AG09319 (cell line): ENCODE results near the gene SYS1.

Source experiments
- DNase-seq: peaks from one replicate; pipeline ENCODE4 v3.0.0-alpha.2; 2010; ENCODE audit warnings: low read depth; ENCODE audit errors: extremely low read depth
- TF ChIP-seq, protein P1 (sequence below): IDR thresholded peaks from 2 replicates; pipeline ENCODE4 v1.5.1; 2011; ENCODE audit warnings: low read depth, mild to moderate bottlenecking, inconsistent platforms, low read length, moderate library complexity

Gene SYS1

DNA sequence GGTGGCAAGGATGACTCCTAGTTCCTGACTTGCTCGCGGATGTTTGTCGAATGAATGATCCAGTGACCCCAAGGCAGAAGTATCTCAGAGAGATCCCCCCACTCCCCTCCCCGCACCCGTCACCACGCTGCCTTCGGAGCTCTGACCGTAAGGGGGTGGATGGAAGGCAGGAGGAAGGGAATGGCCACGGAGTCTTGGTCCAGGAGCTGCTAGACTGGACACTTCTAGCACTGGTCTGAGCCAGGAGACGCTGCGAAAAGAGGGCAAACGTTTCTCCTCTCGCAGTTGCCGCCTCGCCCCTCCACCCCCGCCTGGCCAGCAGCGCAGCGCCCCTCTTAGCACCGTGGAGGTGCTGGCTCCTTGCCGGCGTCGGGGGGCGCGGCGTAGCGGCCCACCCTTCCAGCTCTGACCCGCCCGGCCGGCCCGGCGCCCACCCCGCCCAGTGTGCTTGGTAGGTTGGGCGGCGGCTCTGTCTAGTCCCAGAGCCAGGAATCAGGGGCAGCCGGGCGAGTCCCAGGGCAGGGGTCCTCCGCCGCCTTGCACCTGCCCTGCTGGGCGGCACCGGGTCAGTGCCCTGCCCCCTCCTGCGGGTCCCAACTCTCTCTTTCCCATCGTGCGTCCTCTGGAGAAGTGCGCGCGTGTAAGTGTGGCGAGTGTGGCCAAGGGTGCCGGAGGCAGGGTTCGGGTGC lies 42.8 kb downstream of the SYS1 start:
- TF ChIP-seq, protein P1, sequence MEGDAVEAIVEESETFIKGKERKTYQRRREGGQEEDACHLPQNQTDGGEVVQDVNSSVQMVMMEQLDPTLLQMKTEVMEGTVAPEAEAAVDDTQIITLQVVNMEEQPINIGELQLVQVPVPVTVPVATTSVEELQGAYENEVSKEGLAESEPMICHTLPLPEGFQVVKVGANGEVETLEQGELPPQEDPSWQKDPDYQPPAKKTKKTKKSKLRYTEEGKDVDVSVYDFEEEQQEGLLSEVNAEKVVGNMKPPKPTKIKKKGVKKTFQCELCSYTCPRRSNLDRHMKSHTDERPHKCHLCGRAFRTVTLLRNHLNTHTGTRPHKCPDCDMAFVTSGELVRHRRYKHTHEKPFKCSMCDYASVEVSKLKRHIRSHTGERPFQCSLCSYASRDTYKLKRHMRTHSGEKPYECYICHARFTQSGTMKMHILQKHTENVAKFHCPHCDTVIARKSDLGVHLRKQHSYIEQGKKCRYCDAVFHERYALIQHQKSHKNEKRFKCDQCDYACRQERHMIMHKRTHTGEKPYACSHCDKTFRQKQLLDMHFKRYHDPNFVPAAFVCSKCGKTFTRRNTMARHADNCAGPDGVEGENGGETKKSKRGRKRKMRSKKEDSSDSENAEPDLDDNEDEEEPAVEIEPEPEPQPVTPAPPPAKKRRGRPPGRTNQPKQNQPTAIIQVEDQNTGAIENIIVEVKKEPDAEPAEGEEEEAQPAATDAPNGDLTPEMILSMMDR: no peak
- DNase-seq: no peak

DNA sequence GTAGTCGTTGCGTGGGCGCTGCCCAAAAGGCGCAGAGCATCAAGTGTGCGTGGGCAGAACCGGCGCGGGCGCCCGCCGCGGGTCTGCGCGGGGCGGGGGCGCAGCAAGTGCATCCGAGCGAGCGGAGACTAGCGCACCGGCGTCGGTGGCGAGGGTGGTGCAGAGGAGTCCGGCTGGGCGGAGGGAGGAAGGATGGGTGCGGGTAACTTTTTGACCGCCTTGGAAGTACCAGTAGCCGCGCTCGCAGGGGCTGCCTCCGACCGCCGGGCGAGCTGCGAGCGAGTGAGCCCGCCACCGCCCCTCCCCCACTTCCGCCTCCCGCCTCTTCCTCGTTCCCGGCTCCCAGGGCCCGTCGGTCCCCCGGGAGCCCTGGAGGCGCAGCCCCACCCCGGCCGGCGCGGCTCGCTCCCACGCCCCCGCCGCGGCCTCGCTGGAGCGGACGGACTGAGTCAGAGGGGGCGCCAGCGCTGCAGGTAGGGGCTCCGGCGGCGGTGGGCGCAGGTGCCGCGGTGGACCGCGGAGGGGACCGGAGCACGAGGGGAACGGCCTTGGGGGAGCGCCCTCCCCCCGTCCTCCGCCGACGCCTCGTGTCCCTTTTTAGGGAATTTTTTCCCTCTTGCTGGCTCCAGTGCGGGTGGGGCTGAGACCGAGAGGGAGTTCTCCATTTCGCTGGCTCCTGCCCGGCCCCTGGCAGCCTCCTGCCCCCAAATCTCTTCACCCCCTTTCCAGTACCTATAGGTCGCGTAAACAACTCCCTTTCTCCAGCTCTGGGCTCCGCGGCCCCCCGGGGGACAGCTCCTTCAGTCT lies 43.5 kb downstream of the SYS1 start:
- no peak for DNase-seq
- TF ChIP-seq, protein P1: no peak

DNA sequence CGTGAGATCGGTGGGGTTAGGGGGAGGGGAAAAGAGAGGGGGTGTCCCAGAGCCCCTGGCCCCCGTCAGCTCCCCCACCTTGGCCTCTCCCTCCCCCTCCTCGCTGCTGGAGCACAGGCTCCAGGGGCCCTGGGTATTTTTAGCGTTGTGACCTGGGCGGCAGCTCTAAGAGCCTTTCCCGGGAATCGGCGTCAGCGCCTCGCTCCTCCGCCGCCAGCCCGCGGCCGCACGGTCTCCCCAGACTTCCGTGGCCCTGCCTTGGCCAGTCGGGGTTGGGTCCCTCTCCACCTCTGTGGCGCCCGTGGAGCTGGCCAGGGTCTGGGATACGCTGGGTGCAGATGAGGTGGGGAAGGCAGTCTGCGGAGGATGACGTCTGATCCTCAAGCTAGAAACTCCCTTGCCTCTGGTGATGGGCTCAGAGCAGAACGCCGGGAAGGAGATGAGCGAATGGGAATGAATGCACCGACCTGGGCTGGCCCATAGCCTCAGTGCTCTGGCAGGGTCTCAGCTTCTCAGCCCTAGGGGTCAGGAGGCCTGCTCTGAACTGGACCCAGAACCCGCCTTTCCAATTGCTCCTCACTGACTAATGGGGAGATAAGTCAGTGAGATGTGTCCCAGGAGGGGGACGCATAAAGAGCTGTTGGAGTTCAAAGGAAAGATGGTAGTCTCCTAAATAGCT lies 44.2 kb downstream of the SYS1 start:
- DNase-seq: no peak
- TF ChIP-seq, protein P1: no peak

DNA sequence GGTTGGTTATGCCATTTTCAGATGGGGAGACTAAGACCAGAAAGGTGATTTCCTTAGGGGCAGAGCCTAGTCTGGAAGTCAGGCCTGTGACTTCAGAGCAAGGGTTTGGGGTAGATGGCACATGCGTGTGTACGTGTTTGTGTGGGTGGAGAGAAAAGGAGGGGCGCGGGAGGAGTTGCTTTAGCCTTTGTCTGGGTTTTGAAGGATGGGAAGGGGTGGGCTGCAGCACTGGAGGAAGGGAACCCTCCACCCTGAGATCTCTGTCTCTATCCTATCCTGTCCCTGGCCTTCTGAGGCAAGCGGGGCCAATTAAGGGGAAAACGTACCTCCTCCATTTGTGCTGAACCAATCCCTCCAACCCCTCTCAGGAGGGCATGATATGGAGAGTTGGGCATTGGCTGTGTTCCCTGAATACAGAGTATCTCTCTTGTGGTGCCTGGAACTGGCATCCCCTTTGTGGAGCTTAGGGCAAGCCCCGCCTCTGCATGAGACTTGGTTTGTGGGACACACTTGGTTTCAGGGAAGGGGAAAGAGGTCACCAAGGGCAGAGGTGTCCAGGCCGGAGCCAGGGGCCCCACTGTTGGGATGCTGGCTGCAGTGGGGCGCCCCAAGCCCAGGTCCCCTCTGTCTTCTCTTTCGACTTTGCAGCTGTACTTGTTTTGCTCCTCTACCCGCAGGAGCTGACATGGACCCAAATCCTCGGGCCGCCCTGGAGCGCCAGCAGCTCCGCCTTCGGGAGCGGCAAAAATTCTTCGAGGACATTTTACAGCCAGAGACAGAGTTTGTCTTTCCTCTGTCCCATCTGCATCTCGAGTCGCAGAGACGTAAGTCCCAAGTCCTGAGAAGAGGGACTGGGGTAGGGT lies 45.1 kb downstream of the SYS1 start, which contains the start of gene DBNDD2:
Gene DBNDD2 (plus strand): TSS at position 507 of the 863 bp plus-strand sequence. CDS start 179 bp downstream, at position 686.
- TF ChIP-seq, protein P1: no peak
- no peak for DNase-seq

DNA sequence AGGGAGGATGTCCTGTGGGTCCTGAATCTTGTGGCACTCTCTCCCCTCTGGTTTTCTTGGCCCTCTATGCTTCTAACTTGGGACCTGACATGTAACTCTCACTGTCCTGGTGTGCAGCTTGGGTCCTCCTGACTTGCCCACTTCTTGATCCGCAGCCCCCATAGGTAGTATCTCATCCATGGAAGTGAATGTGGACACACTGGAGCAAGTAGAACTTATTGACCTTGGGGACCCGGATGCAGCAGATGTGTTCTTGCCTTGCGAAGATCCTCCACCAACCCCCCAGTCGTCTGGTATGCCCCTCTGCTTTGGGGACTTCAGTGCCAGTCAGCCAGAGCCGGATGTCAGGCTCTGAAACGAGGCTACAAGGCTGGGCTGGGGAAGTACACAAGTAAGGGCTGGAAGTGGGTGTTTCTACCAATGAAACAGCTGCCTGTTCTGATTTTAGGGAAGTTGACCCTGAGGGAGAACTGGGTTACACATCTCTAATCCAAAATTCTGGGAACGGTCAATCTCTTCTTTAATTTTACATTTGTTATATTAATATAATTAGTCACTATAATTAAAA lies 45.8 kb downstream of the SYS1 start:
- TF ChIP-seq, protein P1: no peak
- DNase-seq: no peak

DNA sequence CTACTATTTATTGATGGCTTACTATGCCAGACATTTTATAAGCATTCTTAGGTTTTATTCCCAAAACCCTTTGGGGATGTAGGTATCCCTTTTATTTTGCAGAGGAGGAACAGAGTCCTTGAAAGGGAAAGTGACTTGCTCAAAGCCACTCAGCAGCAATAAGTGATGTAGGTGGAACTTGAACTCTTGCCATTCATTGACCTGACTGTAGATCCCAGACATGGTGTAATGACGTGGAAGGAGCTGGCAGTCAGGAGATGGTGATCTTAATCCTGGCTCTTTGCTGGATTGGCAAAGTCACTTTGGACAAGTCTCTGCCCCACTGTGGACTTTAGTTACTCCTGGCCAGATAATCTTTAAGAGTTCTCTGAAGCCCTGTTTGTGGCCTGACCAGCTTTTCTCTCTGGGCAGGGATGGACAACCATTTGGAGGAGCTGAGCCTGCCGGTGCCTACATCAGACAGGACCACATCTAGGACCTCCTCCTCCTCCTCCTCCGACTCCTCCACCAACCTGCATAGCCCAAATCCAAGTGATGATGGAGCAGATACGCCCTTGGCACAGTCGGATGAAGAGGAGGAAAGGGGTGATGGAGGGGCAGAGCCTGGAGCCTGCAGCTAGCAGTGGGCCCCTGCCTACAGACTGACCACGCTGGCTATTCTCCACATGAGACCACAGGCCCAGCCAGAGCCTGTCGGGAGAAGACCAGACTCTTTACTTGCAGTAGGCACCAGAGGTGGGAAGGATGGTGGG lies 46.7 kb downstream of the SYS1 start:
- TF ChIP-seq, protein P1: no peak
- no peak for DNase-seq
